HG02870 (cell line): ENCODE data around the gene CDC23.
"Not testable (repeated sequence)": the region's sequence is repeated elsewhere in the genome, so short reads cannot be mapped to it uniquely, and the experiment has no call there.

Experiments used
- ATAC-seq: cut with Tn5 transposase; IDR thresholded peaks from one replicate; pipeline ENCODE4 v1.9.1; 2021; ENCODE audit warnings: mild to moderate bottlenecking, moderate library complexity; ENCODE audit not compliant: unreplicated experiment

CDC23 gene

GRCh38 chr5:138223532-138223931 is 10.4 kb upstream of the CDC23 start:
- ATAC-seq: no peak

GRCh38 chr5:138216799-138217198 is 3.7 kb upstream of the CDC23 start:
- ATAC-seq: no peak

- peak; percentile 9 for ATAC-seq
Measured at GRCh38 chr5:138212828-138213160, 329 bp downstream of the CDC23 start.

GRCh38 chr5:138210985-138211384 is 2.1 kb downstream of the CDC23 start:
- no peak for ATAC-seq

- not testable (repeated sequence) for ATAC-seq
Measured at GRCh38 chr5:138193859-138194258, 19.3 kb downstream of the CDC23 start.

GRCh38 chr5:138192826-138193225 is 20.3 kb downstream of the CDC23 start:
- no peak for ATAC-seq

- no peak for ATAC-seq
Measured at GRCh38 chr5:138188626-138189025, 24.5 kb downstream of the CDC23 start.

- peak; percentile 78 for ATAC-seq
Measured at GRCh38 chr5:138186002-138186447, 27.1 kb downstream of the CDC23 start.

- ATAC-seq: no peak
Measured at GRCh38 chr5:138182808-138183207, 30.3 kb downstream of the CDC23 start.

- no peak for ATAC-seq
Measured at GRCh38 chr5:138180841-138181240, 32.3 kb downstream of the CDC23 start.

DNA sequence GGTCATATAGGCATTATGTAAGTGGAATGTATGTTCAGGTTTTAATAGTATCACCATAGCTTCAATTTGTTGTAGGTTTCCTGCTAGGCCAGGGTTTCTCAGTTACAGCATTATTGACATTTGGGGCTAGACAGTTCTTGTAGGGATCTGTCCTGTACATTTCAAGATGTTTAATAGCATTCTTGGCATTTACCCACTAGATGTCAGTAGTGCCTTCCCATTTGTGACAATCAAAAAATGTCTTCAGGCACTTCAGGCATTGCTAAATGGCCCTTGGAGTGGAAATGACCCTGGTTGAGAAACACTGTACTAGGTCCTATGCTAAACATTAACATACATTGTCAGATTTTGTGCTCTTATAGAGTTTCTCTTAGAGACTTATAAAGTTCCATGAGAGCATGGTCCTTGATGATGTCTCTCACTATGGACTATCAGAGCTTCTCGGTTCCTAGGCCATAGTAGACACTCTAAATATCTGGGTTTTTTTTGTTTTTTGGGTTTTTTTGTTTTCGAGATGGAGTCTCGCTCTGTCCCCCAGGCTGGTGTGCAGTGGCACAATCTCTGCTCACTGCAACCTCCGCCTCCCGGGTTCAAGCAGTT is 32.8 kb downstream of the CDC23 start:
- ATAC-seq: no peak

DNA sequence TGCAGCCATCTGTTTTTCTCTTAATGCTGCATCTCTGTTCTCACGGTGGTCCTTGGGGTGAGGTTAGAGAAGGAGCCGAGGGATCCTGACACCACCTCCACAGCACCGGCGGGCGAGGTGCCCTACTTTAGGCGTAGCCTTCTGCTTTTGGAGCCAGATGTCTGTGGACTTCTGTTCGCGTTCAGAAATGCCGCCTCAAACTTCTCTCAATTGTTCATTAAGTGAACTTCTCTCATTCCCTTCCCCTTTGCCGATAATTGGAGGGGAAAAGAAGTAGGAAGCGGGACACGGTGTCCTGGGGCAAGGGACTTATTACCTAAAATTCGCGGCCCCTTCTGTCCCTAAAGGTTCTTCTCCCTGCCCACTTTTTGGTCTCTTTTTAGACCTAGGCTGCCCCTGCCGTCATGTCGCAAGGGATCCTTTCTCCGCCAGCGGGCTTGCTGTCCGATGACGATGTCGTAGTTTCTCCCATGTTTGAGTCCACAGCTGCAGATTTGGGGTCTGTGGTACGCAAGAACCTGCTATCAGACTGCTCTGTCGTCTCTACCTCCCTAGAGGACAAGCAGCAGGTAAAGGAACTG is 33.8 kb downstream of the CDC23 start:
- no peak for ATAC-seq

- peak; percentile 84 for ATAC-seq
Measured at GRCh38 chr5:138178516-138179276, 34.4 kb downstream of the CDC23 start, which contains the start of the genes BRD8 and KIF20A. TSS of gene BRD8 (minus strand) at chr5:138178630. CDS start at chr5:138178614, 16 bp downstream. TSS of gene KIF20A (plus strand) at chr5:138179112. CDS start at chr5:138179681, 569 bp downstream.

DNA sequence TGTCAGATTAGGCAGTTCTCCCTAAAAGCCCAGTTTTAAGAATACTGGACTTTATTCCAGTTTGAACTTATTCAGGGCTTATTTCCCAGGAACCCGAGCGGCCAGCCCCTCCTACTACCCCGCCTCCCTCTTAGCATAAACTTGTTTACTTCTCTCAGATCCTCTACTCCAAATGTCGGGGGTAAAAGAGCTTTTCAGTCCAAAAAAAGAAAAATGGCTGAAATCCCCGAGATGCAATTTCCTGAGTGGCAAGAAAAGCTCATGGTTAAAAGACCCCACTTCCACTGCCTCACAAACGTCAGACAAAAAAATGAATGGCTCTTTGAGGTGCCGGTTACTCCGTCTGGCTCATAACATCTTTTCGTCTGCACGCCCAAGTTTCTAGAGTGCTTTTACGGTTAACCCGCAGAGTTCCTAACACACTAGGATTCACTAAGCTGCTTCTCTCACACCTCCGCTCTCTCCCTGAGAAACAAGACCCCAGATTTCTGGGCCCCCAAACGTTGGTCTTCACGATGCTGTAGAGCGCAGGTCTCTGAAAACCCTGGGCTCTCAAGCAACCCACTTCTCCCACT is 35.1 kb downstream of the CDC23 start:
- ATAC-seq: no peak

DNA sequence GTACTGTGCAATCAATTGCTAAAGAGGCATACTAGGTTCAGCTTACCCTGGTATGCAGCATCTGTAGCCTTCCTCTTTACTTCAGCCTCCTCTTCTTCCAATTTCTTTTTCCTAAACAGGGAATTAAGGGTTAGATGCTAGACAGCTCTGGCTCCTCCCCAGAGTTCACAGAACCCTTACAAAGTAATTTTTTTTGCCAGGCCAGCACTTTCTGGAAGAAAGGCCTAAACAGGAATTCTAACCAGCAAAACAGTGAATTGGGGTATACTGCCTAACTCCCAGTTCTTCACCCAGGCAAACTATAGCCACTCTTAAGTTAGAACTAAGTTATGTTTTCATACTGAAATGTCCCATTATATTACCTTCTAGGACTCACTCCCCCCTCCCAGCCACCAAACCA is 42.8 kb downstream of the CDC23 start:
- ATAC-seq: no peak

GRCh38 chr5:138169124-138169523 is 44.0 kb downstream of the CDC23 start:
- no peak for ATAC-seq

DNA sequence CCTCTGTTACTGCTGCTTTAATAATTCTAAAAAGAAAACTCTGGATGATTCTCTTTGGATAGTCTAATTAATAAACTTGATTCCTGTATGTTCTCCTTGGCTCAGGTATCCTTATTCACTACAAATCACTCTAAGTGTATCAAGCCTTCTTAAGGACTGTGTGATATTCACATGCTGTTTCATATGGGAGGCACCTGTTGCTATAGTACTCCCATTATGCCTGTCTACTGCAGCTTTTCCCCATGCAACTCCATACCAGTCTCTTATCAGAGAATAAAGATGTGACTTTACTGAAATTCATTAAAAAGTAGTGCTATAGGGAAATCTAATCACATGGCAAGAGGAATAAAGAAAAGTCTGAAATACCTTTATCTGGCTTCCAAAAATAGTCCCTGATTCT is 49.4 kb downstream of the CDC23 start:
- no peak for ATAC-seq

DNA sequence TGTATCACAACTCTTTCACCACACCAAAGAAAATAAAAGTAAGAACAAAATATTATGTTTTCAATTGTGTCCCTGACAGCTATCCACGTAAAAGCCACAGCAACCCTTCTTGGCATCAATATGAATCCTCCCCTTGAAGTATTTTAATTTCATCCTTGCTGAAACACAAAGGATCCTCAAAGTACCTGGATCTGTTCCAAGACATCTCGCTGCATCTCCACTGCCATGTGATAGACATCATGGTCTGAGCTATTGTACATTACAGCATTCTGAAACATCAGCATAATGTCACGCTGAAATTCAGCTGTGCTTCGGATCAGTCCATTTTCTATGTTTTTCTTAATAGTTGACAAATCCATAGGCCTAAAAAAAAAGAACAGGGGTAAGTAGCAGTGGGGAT is 52.4 kb downstream of the CDC23 start:
- no peak for ATAC-seq

DNA sequence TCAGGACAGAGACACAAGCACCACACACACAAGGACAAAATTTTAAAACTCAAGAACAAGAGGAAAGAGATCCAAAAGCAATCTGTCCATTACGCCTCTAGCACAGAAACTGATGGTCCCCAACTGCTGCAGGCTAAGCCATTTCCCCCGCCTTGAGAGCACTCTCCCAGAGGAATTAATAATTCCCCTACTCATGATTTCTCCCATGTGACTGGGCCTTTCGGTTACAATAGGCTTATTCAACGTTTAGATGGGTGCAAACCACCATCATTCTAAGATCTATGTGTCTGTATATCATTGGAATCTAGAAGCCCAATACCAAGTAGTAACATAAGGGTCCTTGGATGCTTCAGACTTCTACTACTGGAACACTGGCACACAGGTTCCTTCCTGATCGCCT is 53.5 kb downstream of the CDC23 start:
- no peak for ATAC-seq

DNA sequence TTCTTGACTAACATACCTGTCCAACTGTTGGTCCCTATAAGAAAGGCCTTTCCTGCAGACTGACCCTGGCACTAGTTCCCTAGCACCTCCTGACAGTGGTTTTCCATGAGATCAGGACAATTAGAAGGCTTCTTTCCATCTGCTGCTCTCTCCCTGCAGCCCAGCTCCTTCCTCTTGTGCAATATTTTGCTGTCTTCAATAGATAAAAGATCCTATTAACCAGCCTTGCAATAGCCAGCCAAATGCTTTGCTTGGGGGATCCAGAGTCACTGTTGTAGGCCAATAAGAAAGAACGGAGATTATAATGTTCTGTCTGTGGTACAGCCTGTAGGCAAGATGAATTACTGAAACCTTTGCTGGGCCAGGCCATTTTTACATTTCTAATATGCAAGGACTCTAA is 55.5 kb downstream of the CDC23 start:
- no peak for ATAC-seq

GRCh38 chr5:138155977-138156376 is 57.1 kb downstream of the CDC23 start:
- ATAC-seq: not testable (repeated sequence)

DNA sequence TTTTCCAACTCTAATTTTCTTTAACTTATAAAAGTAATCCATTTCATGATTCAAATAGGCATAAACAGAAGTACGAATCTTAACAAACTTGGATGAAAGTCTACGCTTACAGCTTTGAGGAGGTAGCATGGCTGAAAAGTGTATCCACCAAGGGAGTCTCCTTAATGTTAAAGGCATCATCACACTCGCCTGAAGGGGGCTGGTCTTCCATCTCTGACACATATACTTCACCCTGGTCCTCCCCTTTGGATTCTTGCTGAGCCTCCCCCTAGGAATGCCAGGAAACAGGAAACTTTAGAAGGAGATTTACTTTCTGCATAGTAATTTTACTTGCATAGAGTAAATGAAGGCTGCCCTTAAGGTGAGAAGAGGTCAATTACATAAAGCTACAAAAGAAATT is 63.6 kb downstream of the CDC23 start:
- no peak for ATAC-seq
